IMR-90 (cell line): Measurements from ENCODE around the gene PDE8B. TPM values are rescaled to one million over a fixed set of nuclear protein-coding genes. Genes with fewer than 3 reads are reported as not detected.

Experiments used
- ATAC-seq: fragments of 200-7000 bp; cut with Tn5 transposase; 2 replicates; pipeline ENCODE4 v1.9.1; 2020; ENCODE audit warnings: low read depth, mild to moderate bottlenecking, moderate library complexity
- BruUV-seq: library from RNA; stranded (reverse); fragments of 400-500 nt; replicated peaks from 2 replicates; lab custom pipeline; 2021; lab: Mats Ljungman, UMichigan
- CTCF ChIA-PET: fragments of 300-600 bp; formaldehyde crosslinking; extraction: SDS; loops from one replicate; lab custom pipeline; 2021; ENCODE audit warnings: antibody characterized with exemption; lab: Yijun Ruan, JAX
- POLR2A ChIA-PET: fragments of 300-600 bp; sonication (Branson Sonifier 250); formaldehyde crosslinking; loops from one replicate; lab custom pipeline; 2022; ENCODE audit warnings: antibody characterized with exemption; ENCODE audit not compliant: unreplicated experiment; lab: Charles Lee
- DNase-seq: peaks from one replicate; pipeline ENCODE4 v3.0.0; 2013
- H2AFZ ChIP-seq: replicated peaks from 2 replicates; pipeline ENCODE3; 2013; ENCODE audit warnings: low read length, mild to moderate bottlenecking; ENCODE audit not compliant: poor library complexity
- H2AK5ac ChIP-seq: 2 replicates; pipeline ENCODE4 v1.6.1; 2013; ENCODE audit warnings: low read depth, low read length, inconsistent platforms
- H2AK9ac ChIP-seq: replicated peaks from 2 replicates; pipeline ENCODE3; 2013; ENCODE audit warnings: mild to moderate bottlenecking, low read depth, low read length, moderate library complexity; ENCODE audit not compliant: poor library complexity
- H2BK120ac ChIP-seq: 2 replicates; pipeline ENCODE4 v1.6.1; 2013; ENCODE audit warnings: low read depth, low read length, inconsistent platforms
- H2BK15ac ChIP-seq: 3 replicates; pipeline ENCODE4 v1.6.1; 2013; ENCODE audit warnings: low read depth, low read length, inconsistent platforms
- H2BK20ac ChIP-seq: 2 replicates; pipeline ENCODE4 v1.6.1; 2013; ENCODE audit warnings: low read depth, mild to moderate bottlenecking, inconsistent platforms, low read length, moderate library complexity
- H2BK5ac ChIP-seq: 2 replicates; pipeline ENCODE4 v1.6.1; 2013; ENCODE audit warnings: mild to moderate bottlenecking, low read depth, low read length, inconsistent platforms; ENCODE audit not compliant: poor library complexity, severe bottlenecking
- H3K14ac ChIP-seq: replicated peaks from 2 replicates; pipeline ENCODE4 v1.6.1; 2013; ENCODE audit warnings: low read depth, low read length, inconsistent platforms
- H3K18ac ChIP-seq: 2 replicates; pipeline ENCODE4 v1.6.1; 2013; ENCODE audit warnings: low read depth, low read length, control low read depth
- H3K23ac ChIP-seq: 2 replicates; pipeline ENCODE4 v1.6.1; 2013; ENCODE audit warnings: low read depth, low read length, inconsistent platforms
- H3K27ac ChIP-seq: 2 replicates; pipeline ENCODE4 v1.5.1; 2013; ENCODE audit warnings: mild to moderate bottlenecking, control low read depth, low read length; ENCODE audit not compliant: insufficient read depth
- H3K27me3 ChIP-seq: 2 replicates; pipeline ENCODE4 v1.6.1; 2013; ENCODE audit warnings: low read length; ENCODE audit not compliant: control insufficient read depth, insufficient read depth
- H3K36me3 ChIP-seq: 2 replicates; pipeline ENCODE4 v1.6.1; 2013; ENCODE audit warnings: low read length, mixed read lengths; ENCODE audit not compliant: control insufficient read depth, insufficient read depth
- H3K4ac ChIP-seq: 2 replicates; pipeline ENCODE4 v1.6.1; 2013; ENCODE audit warnings: low read depth, low read length, inconsistent platforms
- H3K4me1 ChIP-seq: 2 replicates; pipeline ENCODE4 v1.6.1; 2013; ENCODE audit warnings: low read length, mixed read lengths; ENCODE audit not compliant: control insufficient read depth, insufficient read depth
- H3K4me2 ChIP-seq: 2 replicates; pipeline ENCODE4 v1.6.1; 2013; ENCODE audit warnings: low read depth, mild to moderate bottlenecking, control low read depth, low read length, moderate library complexity
- H3K4me3 ChIP-seq: 2 replicates; pipeline ENCODE4 v1.5.1; 2013; ENCODE audit warnings: low read depth, mild to moderate bottlenecking, control low read depth, low read length, moderate library complexity; ENCODE audit not compliant: insufficient read depth
- H3K56ac ChIP-seq: 2 replicates; pipeline ENCODE4 v1.6.1; 2013; ENCODE audit warnings: low read length, inconsistent platforms; ENCODE audit not compliant: insufficient read depth; ENCODE audit errors: extremely low read depth
- H3K79me1 ChIP-seq, 2 experiments: 2 replicates each; pipeline ENCODE4 v1.6.1; 2013; ENCODE audit warnings: low read length in 2 of 2, inconsistent platforms in 1 of 2, low read depth in 1 of 2
- H3K9ac ChIP-seq: 2 replicates; pipeline ENCODE4 v1.6.1; 2013; ENCODE audit warnings: low read depth, low read length, control low read depth
- H3K9me1 ChIP-seq: 2 replicates; pipeline ENCODE4 v1.6.1; 2013; ENCODE audit warnings: low read length, inconsistent platforms; ENCODE audit not compliant: insufficient read depth
- H3K9me3 ChIP-seq: 2 replicates; pipeline ENCODE4 v1.6.1; 2013; ENCODE audit warnings: low read length; ENCODE audit not compliant: control insufficient read depth, insufficient read depth
- H4K20me1 ChIP-seq: 2 replicates; pipeline ENCODE4 v1.6.1; 2013; ENCODE audit warnings: low read length, inconsistent platforms; ENCODE audit not compliant: insufficient read depth
- H4K5ac ChIP-seq: 2 replicates; pipeline ENCODE4 v1.6.1; 2013; ENCODE audit warnings: mild to moderate bottlenecking, low read depth, low read length, control low read depth
- H4K8ac ChIP-seq, 2 experiments: 2 replicates each; pipeline ENCODE4 v1.6.1; 2013; ENCODE audit warnings: low read depth in 2 of 2, low read length in 2 of 2, control low read depth in 1 of 2, inconsistent platforms in 1 of 2
- H4K91ac ChIP-seq: 2 replicates; pipeline ENCODE4 v1.6.1; 2013; ENCODE audit warnings: low read depth, low read length, inconsistent platforms; ENCODE audit not compliant: insufficient read depth
- BHLHE40 ChIP-seq: fragments of 150-350 bp; IDR thresholded peaks from 2 replicates; pipeline ENCODE4 v1.6.1; 2016; ENCODE audit warnings: mild to moderate bottlenecking, low read depth, low read length
- CEBPB ChIP-seq: IDR thresholded peaks from 2 replicates; pipeline ENCODE4 v1.6.1; 2012; ENCODE audit warnings: low read depth, low read length, improper control_type of control experiment
- CHD1 ChIP-seq: IDR thresholded peaks from 2 replicates; pipeline ENCODE4 v1.6.1; 2012; ENCODE audit warnings: low read depth, low read length, improper control_type of control experiment
- CTCF ChIP-seq: conservative IDR thresholded peaks from 2 replicates; pipeline ENCODE4 v1.5.1; 2012; ENCODE audit warnings: mild to moderate bottlenecking, low read depth, low read length, improper control_type of control experiment
- ELK1 ChIP-seq: fragments of 150-350 bp; IDR thresholded peaks from 2 replicates; pipeline ENCODE4 v1.6.1; 2016; ENCODE audit warnings: low read depth, mild to moderate bottlenecking, low read length, moderate library complexity, borderline replicate concordance
- FOS ChIP-seq: fragments of 150-350 bp; IDR thresholded peaks from 2 replicates; pipeline ENCODE4 v1.6.1; 2016; ENCODE audit warnings: low read depth, low read length
- MAFK ChIP-seq: IDR thresholded peaks from 2 replicates; pipeline ENCODE4 v1.6.1; 2012; ENCODE audit warnings: low read depth, low read length, improper control_type of control experiment
- MAZ ChIP-seq: IDR thresholded peaks from 2 replicates; pipeline ENCODE4 v1.6.1; 2012; ENCODE audit warnings: low read depth, mild to moderate bottlenecking, low read length, improper control_type of control experiment, moderate library complexity, borderline replicate concordance
- MXI1 ChIP-seq: IDR thresholded peaks from 2 replicates; pipeline ENCODE4 v1.6.1; 2012; ENCODE audit warnings: low read depth, mild to moderate bottlenecking, low read length, moderate library complexity, borderline replicate concordance
- NFE2L2 ChIP-seq: fragments of 150-350 bp; IDR thresholded peaks from 2 replicates; pipeline ENCODE4 v1.6.1; 2016; ENCODE audit warnings: low read depth, mild to moderate bottlenecking, low read length
- POLR2A ChIP-seq: IDR thresholded peaks from 2 replicates; pipeline ENCODE4 v1.6.1; 2012; ENCODE audit warnings: mild to moderate bottlenecking, low read depth, low read length
- RAD21 ChIP-seq: IDR thresholded peaks from 2 replicates; pipeline ENCODE4 v1.6.1; 2012; ENCODE audit warnings: low read length, improper control_type of control experiment
- RCOR1 ChIP-seq: IDR thresholded peaks from 2 replicates; pipeline ENCODE4 v1.6.1; 2012; ENCODE audit warnings: mild to moderate bottlenecking, low read length, improper control_type of control experiment; ENCODE audit not compliant: insufficient replicate concordance
- SMC3 ChIP-seq: fragments of 150-350 bp; IDR thresholded peaks from 2 replicates; pipeline ENCODE4 v1.6.1; 2016; ENCODE audit warnings: low read depth, mild to moderate bottlenecking, antibody characterized with exemption, low read length, moderate library complexity
- USF2 ChIP-seq: fragments of 150-350 bp; IDR thresholded peaks from 2 replicates; pipeline ENCODE4 v1.6.1; 2017; ENCODE audit warnings: mild to moderate bottlenecking, antibody characterized with exemption, low read length, low read depth
- WGBS, 2 experiments: methylation state at CpG; one replicate each; pipeline versions ENCODE4 v1.1.5 to v1.1.7; 2013; ENCODE audit warnings: missing lambda C conversion rate in 2 of 2; ENCODE audit not compliant: insufficient read length in 1 of 2; ENCODE audit errors: extremely low coverage in 2 of 2; 5-methylcytosine and 5-hydroxymethylcytosine counted together
- dilution Hi-C: fragments of 300-500 bp; cut with HindIII; formaldehyde crosslinking; loops from one replicate; pipeline ENCODE4 v1.14.3; 2018; ENCODE audit warnings: low sequenced_read_pairs; ENCODE audit not compliant: unreplicated experiment
- in situ Hi-C: fragments of 300-500 bp; cut with MboI; formaldehyde crosslinking; loops from 3 replicates; pipeline ENCODE4 v1.14.3; 2019; ENCODE audit warnings: low sequenced_read_pairs, inconsistent platforms, mixed read lengths
- intact Hi-C: fragments of 100-400 bp; cut with micrococcal nuclease; formaldehyde crosslinking; loops from 2 replicates; pipeline ENCODE4 v1.10.0; 2022
- polyA plus RNA-seq, 3 experiments: library from polyadenylated mRNA; depleted of rRNA; stranded (reverse); fragments of >200 nt; gene quantifications; 2 replicates each; pipeline ENCODE4 v1.2.3, GENCODE V29; 2012; ENCODE audit warnings: low replicate concordance in 1 of 3
- total RNA-seq: library from RNA; depleted of rRNA; stranded (reverse); fragments of >200 nt; gene quantifications from 2 replicates; pipeline ENCODE4 v1.2.3, GENCODE V29; 2012

Gene PDE8B
- total and polyA plus RNA-seq, 2 of the 4 experiments (the other 2 are of a cell fraction), result under 0.01 to 0.03 TPM

GRCh38 chr5:77214151-77214550, 3.7 kb downstream of the PDE8B start:
- Histone ChIP-seq H3K4ac (no peak overlapping the region), H3K4me2 (no peak overlapping the region), H4K5ac (no peak overlapping the region), H3K9me3 (peaks cover 4% of the 10 kb centered on the region; the same call in 1 of the 2 replicates), H3K4me1 (no peaks in the 10 kb centered on the region), H3K27ac (no peak overlapping the region), H3K4me3 (no peak overlapping the region), H3K9ac (no peak overlapping the region), H3K36me3 (no peaks in the 10 kb centered on the region; the same call in 1 of the 2 replicates), H4K91ac (no peak overlapping the region), H3K27me3 (peaks cover 54% of the 10 kb centered on the region), H3K18ac (no peak overlapping the region), H2AK5ac (no peak overlapping the region), H2BK5ac (no peak overlapping the region), H3K23ac (no peak overlapping the region), H3K79me1 (no peaks in the 10 kb centered on the region), H2AFZ (no peak overlapping the region), H3K56ac (no peak overlapping the region), H2BK20ac (no peak overlapping the region), H2AK9ac (no peak overlapping the region), H3K9me1 (no peaks in the 10 kb centered on the region), H4K8ac (no peak overlapping the region), H2BK120ac (no peak overlapping the region), H3K14ac (no peak overlapping the region), H4K20me1 (no peaks in the 10 kb centered on the region), H2BK15ac (no peak overlapping the region)
- DNase-seq, result no peak
- ATAC-seq, result no peak
- 100% methylated on average over 1 of the region's 4 CpGs; no CpG with 5 or more reads in 1 of the 2 experiments for WGBS, 2 experiments
- ChIA-PET CTCF (no interaction called here), POLR2A (no interaction called here)
- intact Hi-C loops (no loop called here), dilution Hi-C loops (no loop called here), in situ Hi-C loops (no loop called here)
- TF ChIP-seq POLR2A, result no peak
- TF ChIP-seq USF2, result no peak
- TF ChIP-seq SMC3, result no peak
- TF ChIP-seq RCOR1, result no peak
- TF ChIP-seq CEBPB, result no peak
- TF ChIP-seq MAFK, result no peak
- TF ChIP-seq FOS, result no peak
- TF ChIP-seq CTCF, result no peak
- no peak for TF ChIP-seq RAD21
- no peak for TF ChIP-seq CHD1
- TF ChIP-seq NFE2L2, result no peak
- no peak for TF ChIP-seq MXI1
- TF ChIP-seq ELK1, result no peak
- no peak for TF ChIP-seq MAZ
- TF ChIP-seq BHLHE40, result no peak
- BruUV-seq, result no TSS peak
